SU-DHL-6 (cell line): ENCODE measurements around the gene CBY2.

Experiments used
- EZH2phosphoT487 ChIP-seq: fragments of 200-600 bp; sonication (generic), shearing (Covaris generic); conservative IDR thresholded peaks from 2 replicates; pipeline ENCODE4 v1.6.1; 2018; ENCODE audit warnings: mild to moderate bottlenecking, antibody characterized with exemption, low read length, moderate library complexity, mixed read lengths
- TF ChIP-seq, protein P1 (sequence below): fragments of 200-600 bp; sonication (generic); IDR thresholded peaks from one replicate; pipeline ENCODE4 v1.5.1; 2017; ENCODE audit warnings: antibody characterized with exemption, mild to moderate bottlenecking, low read length, moderate library complexity; ENCODE audit not compliant: insufficient read depth, poor library complexity, severe bottlenecking

DNA sequence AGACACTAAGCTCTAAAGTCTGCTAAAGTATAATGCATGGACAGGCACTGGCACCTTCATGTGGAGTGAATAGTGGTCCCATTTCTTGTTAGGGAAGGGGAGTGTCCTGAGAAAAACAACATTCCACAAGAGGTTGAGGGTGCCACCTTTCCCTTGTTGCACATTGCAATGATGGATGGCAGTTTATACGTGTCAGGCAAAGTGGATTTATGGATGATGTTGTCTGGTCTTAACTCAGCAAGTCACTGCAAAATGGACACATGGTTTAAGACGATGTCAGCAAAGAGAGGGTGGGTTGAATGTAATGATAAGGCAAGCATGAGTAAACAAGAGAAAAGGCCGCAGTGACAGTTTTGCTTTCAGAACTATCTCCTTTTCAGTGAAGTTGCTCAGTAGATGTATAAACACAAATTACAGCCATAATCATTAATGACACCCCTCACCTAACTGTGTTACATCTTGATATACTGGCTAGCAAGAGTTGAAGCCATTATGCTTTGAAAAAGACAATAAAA, 19.6 kb upstream of the CBY2 start:
- TF ChIP-seq, protein P1, sequence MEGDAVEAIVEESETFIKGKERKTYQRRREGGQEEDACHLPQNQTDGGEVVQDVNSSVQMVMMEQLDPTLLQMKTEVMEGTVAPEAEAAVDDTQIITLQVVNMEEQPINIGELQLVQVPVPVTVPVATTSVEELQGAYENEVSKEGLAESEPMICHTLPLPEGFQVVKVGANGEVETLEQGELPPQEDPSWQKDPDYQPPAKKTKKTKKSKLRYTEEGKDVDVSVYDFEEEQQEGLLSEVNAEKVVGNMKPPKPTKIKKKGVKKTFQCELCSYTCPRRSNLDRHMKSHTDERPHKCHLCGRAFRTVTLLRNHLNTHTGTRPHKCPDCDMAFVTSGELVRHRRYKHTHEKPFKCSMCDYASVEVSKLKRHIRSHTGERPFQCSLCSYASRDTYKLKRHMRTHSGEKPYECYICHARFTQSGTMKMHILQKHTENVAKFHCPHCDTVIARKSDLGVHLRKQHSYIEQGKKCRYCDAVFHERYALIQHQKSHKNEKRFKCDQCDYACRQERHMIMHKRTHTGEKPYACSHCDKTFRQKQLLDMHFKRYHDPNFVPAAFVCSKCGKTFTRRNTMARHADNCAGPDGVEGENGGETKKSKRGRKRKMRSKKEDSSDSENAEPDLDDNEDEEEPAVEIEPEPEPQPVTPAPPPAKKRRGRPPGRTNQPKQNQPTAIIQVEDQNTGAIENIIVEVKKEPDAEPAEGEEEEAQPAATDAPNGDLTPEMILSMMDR = no peak
- no peak for TF ChIP-seq EZH2phosphoT487
